ENCODE data around the gene XYLT2.

Gene XYLT2

GRCh38 chr17:50303051-50303450 lies 42.9 kb upstream of the XYLT2 start:
- no peak for DNase-seq (ENCODE audit: low read depth)
- no peak overlapping the region for H3K4me3 ChIP-seq (ENCODE audit: low read depth, low read length)
- TF ChIP-seq CTCF (IDR thresholded peaks at IDR 0.05; ENCODE audit: low read depth, low read length, missing control alignments): no peak
- in situ Hi-C loops (cut with HindIII; ENCODE audit: low sequenced_read_pairs): no loop called here

GRCh38 chr17:50303596-50303995 lies 42.3 kb upstream of the XYLT2 start:
- in situ Hi-C loops (cut with HindIII; ENCODE audit: low sequenced_read_pairs): no loop called here
- no peak for DNase-seq (ENCODE audit: low read depth)
- no peak for TF ChIP-seq CTCF (IDR thresholded peaks at IDR 0.05; ENCODE audit: low read depth, low read length, missing control alignments)

GRCh38 chr17:50304781-50305404 lies 41.0 kb upstream of the XYLT2 start:
- in situ Hi-C loops (cut with HindIII; ENCODE audit: low sequenced_read_pairs): no loop called here
- DNase-seq (ENCODE audit: low read depth): no peak
- no peak for TF ChIP-seq CTCF (IDR thresholded peaks at IDR 0.05; ENCODE audit: low read depth, low read length, missing control alignments)
- no peak overlapping the region for H3K4me3 ChIP-seq (ENCODE audit: low read depth, low read length)

More at GRCh38 chr17:50303596-50303995, 42.3 kb upstream of the XYLT2 start:
- no peak overlapping the region for H3K4me3 ChIP-seq (ENCODE audit: low read depth, low read length)

GRCh38 chr17:50307654-50308053 lies 38.3 kb upstream of the XYLT2 start:
- no peak for TF ChIP-seq CTCF (IDR thresholded peaks at IDR 0.05; ENCODE audit: low read depth, low read length, missing control alignments)
- no peak for DNase-seq (ENCODE audit: low read depth)
- in situ Hi-C loops (cut with HindIII; ENCODE audit: low sequenced_read_pairs): no loop called here

GRCh38 chr17:50308666-50309065 lies 37.3 kb upstream of the XYLT2 start:
- TF ChIP-seq CTCF (IDR thresholded peaks at IDR 0.05; ENCODE audit: low read depth, low read length, missing control alignments): no peak
- no peak overlapping the region for H3K4me3 ChIP-seq (ENCODE audit: low read depth, low read length)
- DNase-seq (ENCODE audit: low read depth): no peak
- in situ Hi-C loops (cut with HindIII; ENCODE audit: low sequenced_read_pairs): no loop called here

More at GRCh38 chr17:50307654-50308053, 38.3 kb upstream of the XYLT2 start:
- no peak overlapping the region for H3K4me3 ChIP-seq (ENCODE audit: low read depth, low read length)

- no peak overlapping the region for H3K4me3 ChIP-seq (ENCODE audit: low read depth, low read length)
- no peak for DNase-seq (ENCODE audit: low read depth)
- in situ Hi-C loops (cut with HindIII; ENCODE audit: low sequenced_read_pairs): no loop called here
- TF ChIP-seq CTCF (IDR thresholded peaks at IDR 0.05; ENCODE audit: low read depth, low read length, missing control alignments): no peak
Measured at GRCh38 chr17:50310455-50311111, 35.3 kb upstream of the XYLT2 start.
